Retinal pigment epithelial cell (primary cell): ENCODE results near the gene SYT2.

Experiments used
- DNase-seq: peaks from one replicate; pipeline ENCODE4 v3.0.0-alpha.2; 2010; ENCODE audit warnings: low read depth
- H3K4me3 ChIP-seq: 2 replicates; pipeline ENCODE4 v1.5.1; 2011; ENCODE audit warnings: mild to moderate bottlenecking, low read length, control low read depth, moderate library complexity
- CTCF ChIP-seq: conservative IDR thresholded peaks from 2 replicates; pipeline ENCODE4 v1.5.1; 2011; ENCODE audit warnings: low read depth, low read length, control low read depth, inconsistent platforms

SYT2 gene

DNA sequence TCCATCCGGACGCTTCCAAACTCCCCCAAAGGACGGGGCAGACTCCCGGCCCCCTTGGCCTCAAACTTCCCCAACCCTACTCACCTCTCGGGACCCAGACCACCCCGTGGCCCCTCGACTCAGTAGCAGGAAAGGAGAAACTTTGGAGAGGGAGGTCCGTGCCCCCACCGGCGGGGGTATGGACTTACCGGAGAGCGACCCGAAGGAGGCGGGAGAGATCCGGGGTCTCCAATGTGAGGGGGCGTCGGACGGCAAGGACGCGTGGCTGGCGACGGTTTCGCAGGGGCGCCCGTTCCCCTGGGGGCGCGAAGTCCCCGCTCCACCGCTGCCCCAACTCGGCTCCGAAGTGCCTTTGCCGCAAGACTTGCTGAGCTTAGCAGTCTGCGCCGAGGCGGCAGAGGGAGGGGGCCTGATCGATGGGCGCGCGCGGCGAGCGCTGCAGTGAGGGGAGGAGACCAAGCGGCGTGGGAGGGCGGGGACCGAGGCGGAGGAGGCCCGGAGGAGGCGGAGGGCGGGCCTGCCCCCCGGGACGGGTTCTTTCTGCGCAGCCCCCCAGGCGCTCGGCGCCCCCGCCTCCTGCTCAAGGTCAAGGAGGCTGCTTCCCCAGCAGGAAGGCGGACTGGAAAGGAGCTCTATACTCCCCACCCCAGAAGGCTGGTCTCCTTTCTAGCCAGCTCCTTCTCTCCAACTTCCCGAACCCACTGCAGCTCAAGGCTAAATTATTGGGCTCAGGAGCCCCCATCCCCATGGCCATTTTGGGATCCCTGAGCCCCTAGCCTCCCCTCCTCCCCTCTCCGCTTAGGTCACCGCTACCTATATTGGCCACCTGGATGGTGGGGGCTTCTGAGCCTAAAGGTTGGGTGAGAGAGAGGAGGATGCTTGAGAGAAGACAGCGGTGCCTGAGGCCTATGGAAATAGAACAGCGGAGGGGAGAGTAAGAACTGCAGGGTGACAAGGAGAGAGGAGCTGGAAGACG, at the start of gene SYT2:
SYT2 (minus strand) TSS at position 385 of the 976 bp plus-strand sequence. CDS start 104,682 bp downstream, outside the sequence.
- H3K4me3 ChIP-seq = peak within 1 kb of the TSS; percentile 30
- no peak for DNase-seq
- TF ChIP-seq CTCF = no peak

- TF ChIP-seq CTCF = no peak
- no peak for DNase-seq
- H3K4me3 ChIP-seq = no peak overlapping the region
Measured at GRCh38 chr1:202756391-202756790, 46.1 kb upstream of the SYT2 start.

DNA sequence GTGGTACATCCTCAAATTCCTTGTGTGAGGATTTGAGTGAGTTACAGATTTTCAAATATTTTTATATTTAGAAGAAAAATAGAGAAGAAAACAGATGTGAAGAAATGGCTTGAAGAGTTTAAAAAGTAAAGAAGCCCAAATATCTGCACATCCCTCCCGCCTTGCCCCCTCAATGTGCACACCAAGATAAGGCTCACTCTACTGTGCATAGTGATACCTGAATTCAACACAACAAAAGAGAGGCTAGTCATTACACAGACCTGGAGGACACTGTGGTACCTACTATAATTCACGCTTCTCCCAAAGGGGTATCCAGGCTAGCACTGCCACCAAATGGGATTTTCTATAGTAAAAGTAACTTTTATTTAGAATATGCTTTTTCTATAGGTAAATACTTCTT, 44.0 kb upstream of the SYT2 start:
- no peak overlapping the region for H3K4me3 ChIP-seq
- no peak for DNase-seq
- TF ChIP-seq CTCF = no peak

GRCh38 chr1:202752774-202753173, 42.5 kb upstream of the SYT2 start:
- TF ChIP-seq CTCF = no peak
- no peak overlapping the region for H3K4me3 ChIP-seq
- peak; percentile 94 for DNase-seq

GRCh38 chr1:202750761-202751160, 40.5 kb upstream of the SYT2 start:
- H3K4me3 ChIP-seq = no peak overlapping the region
- no peak for DNase-seq
- no peak for TF ChIP-seq CTCF

DNA sequence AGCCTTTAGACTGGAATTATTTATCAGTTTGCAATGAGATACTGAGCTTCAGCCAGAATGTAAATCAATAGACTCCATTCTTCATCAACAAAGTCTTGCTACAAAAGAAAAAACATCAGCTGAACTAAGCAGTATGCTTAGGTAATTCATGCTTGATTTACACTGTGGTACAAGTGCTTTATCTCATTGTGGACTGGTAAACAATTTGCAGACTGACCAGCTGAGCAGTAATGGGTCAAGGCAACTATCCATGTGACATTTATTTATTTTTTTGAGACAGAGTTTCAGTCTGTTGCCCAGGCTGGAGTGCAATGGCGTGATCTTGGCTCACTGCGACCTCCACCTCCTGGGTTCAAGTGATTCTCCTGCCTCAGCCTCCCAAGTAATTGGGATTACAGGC, 39.8 kb upstream of the SYT2 start:
- no peak for DNase-seq
- no peak overlapping the region for H3K4me3 ChIP-seq
- TF ChIP-seq CTCF = no peak
